GM19438 (cell line): Measurements from ENCODE around the gene PADI4.

ENCODE experiments used
- ATAC-seq: cut with Tn5 transposase; IDR thresholded peaks from one replicate; pipeline ENCODE4 v1.9.1; 2021; ENCODE audit warnings: low read depth; ENCODE audit not compliant: unreplicated experiment

The PADI4 gene

GRCh38 chr1:17280894-17281293 lies 27.1 kb upstream of the PADI4 start:
- no peak for ATAC-seq

GRCh38 chr1:17281775-17282181 lies 26.2 kb upstream of the PADI4 start:
- no peak for ATAC-seq

GRCh38 chr1:17282836-17283235 lies 25.2 kb upstream of the PADI4 start:
- no peak for ATAC-seq

GRCh38 chr1:17286646-17287045 lies 21.4 kb upstream of the PADI4 start:
- no peak for ATAC-seq

GRCh38 chr1:17287130-17287776 lies 20.7 kb upstream of the PADI4 start:
- ATAC-seq, result no peak

GRCh38 chr1:17289721-17290120 lies 18.3 kb upstream of the PADI4 start:
- no peak for ATAC-seq

- no peak for ATAC-seq
These were observed 17.4 kb upstream of the PADI4 start for GRCh38 chr1:17290553-17290952.

- no peak for ATAC-seq
These were observed 15.5 kb upstream of the PADI4 start for GRCh38 chr1:17292299-17293160.

GRCh38 chr1:17293681-17294425 lies 14.1 kb upstream of the PADI4 start:
- no peak for ATAC-seq

- ATAC-seq, result no peak
These were observed 12.7 kb upstream of the PADI4 start for GRCh38 chr1:17295292-17295691.

GRCh38 chr1:17296086-17296485 lies 11.9 kb upstream of the PADI4 start:
- no peak for ATAC-seq

GRCh38 chr1:17297991-17298390 lies 10.0 kb upstream of the PADI4 start:
- ATAC-seq, result no peak

- ATAC-seq, result no peak
These were observed 6.2 kb upstream of the PADI4 start for GRCh38 chr1:17301767-17302166.

- no peak for ATAC-seq
These were observed 3.7 kb upstream of the PADI4 start for GRCh38 chr1:17304151-17304825.

- ATAC-seq, result no peak
These were observed 3.2 kb upstream of the PADI4 start for GRCh38 chr1:17304826-17305175.

GRCh38 chr1:17305576-17306095 lies 2.4 kb upstream of the PADI4 start:
- ATAC-seq, result no peak

GRCh38 chr1:17306407-17306806 lies 1.6 kb upstream of the PADI4 start:
- no peak for ATAC-seq

- no peak for ATAC-seq
These were observed 1.1 kb upstream of the PADI4 start for GRCh38 chr1:17306921-17307320.

GRCh38 chr1:17307329-17307728 lies 668 bp upstream of the PADI4 start:
- ATAC-seq, result no peak

- ATAC-seq, result no peak
These were observed 596 bp downstream of the PADI4 start for GRCh38 chr1:17308593-17308992.
